HG02943 (cell line): Measurements from ENCODE around the gene ITGB7.
"Not testable (repeated sequence)": the region's sequence is repeated elsewhere in the genome, so short reads cannot be mapped to it uniquely, and the experiment has no call there.

Experiments used
- ATAC-seq: cut with Tn5 transposase; IDR thresholded peaks from one replicate; pipeline ENCODE4 v1.9.1; 2021; ENCODE audit warnings: mild to moderate bottlenecking, low read depth, moderate library complexity; ENCODE audit not compliant: unreplicated experiment

ITGB7 gene

DNA sequence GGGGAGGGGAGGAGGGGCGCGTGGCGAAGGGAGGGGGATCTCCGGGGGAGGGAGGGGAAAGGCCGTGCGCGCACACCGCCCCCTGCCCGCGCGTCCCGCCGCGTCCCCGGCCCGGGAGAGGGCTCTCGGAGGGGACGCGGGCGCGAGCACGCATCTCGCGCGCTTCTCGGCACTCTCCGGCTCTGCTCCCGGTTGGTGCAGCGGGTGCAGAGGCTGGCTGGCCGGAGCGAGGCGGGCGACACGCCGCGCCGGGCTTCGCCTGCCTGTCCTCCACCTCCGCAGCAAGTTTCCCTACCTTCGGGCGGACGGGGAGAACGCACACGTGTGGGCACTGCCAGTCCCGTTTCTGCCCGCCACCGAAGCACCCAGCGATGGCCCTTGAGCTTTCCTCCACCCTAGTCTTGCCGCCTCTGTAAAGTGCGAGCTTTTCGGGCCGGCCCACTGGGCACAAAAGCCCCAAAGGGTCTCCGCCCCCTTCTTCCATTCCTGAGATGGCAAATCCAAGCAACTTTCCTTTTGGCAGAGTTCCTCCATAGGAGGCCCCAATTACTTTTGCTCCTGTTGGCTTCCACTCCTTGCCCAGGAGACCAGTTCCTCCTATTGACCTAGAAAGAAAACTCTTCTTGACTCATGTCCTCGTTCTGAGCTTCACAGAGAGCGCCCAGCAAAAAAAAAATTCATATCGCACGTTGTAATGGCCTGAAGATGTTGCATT lies 26.0 kb downstream of the ITGB7 start:
- peak; percentile 43 for ATAC-seq

DNA sequence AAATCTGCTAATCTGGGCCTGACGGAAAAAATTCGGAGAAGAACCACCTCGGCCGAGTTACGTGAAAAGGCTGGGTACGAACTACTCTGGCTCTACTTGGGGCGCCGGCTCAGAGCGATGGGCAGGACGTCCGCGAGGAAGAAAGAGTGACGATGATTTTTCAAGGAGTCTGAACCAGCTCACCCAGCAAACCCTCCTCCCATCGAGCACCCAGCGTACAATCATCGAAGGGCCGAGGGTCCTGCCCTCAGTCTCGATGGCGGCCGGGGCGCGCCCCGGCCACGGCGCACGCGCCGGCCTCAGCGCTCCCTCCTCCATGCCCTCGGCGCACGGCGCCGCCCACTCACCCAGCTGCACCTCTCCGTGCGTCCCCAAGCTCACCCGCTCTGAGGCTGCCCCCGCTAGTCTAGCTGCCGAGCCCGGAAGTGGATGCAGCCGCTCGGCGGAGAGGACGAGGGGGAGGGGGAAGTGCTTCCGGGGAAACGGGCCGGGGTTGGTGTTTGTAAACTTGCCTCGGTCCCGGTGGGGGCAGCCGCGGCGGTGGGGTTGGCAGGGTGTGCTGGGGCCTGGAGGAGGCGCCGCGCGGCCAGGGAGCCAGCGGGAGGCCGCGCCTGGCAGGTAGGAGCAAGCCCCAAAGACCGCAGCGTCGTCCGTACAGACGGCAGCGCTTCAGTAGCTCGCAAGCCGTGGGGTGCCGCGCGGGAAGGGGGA lies 26.7 kb downstream of the ITGB7 start, which contains the start of the genes CSAD and ZNF740:
Gene CSAD, minus strand, starts transcription at position 706 of the 711 bp plus-strand sequence. CDS start 7,455 bp downstream, outside the sequence.
Gene ZNF740, plus strand, starts transcription at position 503 of the 711 bp plus-strand sequence. CDS start 1,262 bp downstream, outside the sequence.
- ATAC-seq = peak; percentile 89

DNA sequence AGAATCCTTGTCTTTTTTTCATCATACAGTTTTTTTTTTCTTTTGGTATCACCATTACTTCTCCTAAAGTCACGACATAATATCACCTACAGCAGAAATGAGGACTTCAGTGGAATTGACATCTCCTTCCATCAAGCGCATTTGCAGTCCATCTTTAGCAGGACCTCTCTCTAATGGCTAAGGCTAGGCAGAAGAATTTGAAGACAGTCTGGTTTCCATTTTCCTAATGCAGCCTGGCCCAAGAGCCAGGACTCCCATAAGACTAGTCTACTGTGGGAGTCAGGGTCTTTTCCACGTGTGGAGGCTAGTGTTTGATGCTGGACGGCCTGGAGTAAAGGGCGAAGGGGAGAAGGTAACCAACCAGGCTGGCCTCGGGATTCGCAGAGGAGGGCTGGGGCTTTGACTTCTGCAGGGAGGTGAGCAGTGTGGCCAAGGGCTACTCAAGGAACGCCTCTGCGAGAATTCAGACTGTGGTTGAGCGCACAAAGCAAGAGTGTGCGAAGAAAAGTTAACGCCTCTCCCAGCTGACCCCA lies 27.3 kb downstream of the ITGB7 start:
- ATAC-seq = peak; percentile 16

DNA sequence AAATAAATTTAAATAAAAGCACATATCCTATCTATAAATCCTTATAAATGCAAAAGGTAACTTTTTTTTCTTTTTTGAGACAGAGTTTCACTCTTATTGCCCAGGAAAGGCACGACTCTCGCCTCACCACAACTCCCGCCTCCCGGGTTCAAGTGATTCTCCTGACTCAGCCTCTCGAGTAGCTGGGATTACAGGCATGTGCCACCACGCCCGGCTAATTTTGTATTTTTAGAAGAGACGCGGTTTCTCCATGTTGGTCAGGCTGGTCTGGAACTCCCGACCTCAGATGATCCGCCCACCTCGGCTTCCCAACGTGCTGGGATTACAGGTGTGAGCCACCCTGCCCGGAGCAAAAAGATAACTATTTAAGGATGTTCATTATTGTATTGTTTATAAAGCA lies 28.2 kb downstream of the ITGB7 start:
- ATAC-seq = not testable (repeated sequence)

DNA sequence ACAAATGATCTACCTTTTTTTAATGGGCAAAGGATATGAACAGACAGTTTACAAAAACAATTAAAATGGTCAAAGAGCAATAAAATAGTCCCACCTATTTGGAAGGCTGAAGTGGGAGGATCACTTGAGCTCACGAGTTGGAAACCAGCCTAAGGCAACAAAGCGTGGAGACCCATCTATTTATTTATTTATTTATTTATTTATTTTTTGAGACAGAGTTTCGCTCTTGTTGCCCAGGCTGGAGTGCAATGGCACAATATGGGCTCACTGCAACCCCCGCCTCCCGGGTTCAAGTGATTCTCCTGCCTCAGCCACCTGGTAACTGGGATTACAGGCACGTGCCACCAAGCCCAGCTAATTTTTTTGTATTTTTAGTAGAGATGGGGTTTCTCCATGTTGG lies 29.6 kb downstream of the ITGB7 start:
- ATAC-seq = not testable (repeated sequence)

DNA sequence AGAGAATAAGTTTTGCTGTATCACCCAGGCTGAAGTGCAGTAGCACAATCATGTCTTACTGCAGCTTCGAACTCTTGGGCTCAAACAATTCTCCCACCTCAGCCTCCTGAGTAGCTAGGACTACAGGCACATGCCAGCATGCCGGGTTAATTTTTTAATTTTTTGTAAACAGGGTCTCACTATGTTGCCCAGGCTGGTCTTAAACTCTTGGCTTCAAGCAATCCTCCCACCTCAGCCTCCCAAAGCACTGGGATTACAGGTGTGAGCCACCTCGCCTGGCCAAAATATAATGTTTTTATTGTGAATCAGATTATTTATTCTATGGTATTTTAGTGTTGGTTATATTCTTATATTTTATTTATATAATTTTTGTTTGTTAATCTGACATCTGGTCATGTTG lies 30.3 kb downstream of the ITGB7 start:
- ATAC-seq = no peak

DNA sequence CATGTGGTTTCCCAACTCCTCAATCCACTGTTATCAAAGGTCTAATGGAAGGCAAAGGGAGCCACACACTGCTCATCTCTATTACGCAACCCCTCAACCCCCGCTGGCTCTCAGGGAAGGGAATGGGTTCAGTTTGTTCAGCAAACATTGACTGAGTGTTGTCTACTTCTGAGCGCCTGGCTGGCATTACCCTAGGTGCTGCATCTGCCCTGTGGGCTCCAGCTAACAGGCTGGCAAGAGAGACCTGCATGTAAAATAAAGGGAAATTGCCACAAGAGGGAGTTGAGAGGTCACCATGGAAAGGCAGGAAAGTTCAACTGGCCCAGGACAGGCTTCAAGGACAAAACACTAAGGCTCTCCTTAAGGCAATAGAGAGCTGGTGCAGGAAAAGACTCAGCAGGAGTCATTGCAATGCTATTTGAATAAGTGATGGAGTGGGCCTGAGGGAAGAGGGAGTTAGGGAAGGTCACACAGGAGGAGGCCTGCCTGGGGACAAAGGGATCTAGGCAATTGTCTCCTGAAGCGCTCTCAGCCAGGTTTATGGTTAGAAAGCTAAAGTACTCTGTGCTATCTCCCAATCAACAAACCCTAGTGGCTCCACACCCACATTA lies 32.1 kb downstream of the ITGB7 start:
- no peak for ATAC-seq

DNA sequence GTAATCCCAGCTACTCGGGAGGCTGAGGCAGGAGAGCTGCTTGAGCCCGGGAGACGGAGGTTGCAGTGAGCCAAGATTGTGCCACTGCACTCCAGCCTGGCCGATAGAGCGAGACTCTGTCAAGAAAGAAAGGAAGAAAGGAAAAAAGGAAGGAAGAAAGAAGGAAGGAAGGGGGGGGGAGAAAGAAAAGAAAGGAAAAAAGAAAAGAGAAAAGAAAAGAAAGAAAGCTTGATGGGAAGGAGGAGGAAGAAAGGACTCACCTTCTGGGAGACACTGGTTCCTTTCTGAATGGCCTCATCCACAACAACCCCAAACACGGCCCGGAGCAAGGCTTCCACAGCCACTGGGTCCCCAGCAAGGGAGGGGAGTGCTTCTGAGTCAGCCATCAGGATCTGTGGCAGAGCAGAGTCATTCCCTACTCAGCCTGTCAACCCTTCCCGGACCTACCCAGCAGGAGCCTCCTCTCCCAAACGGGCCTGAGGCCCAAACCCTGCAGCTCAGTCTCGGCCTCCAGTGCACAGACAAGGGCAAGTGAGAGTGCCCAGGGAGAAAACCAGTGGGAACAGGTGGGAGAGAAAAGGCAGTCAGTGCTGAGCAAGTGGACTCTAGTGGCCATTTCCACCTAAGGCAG lies 33.9 kb downstream of the ITGB7 start:
- no peak for ATAC-seq

DNA sequence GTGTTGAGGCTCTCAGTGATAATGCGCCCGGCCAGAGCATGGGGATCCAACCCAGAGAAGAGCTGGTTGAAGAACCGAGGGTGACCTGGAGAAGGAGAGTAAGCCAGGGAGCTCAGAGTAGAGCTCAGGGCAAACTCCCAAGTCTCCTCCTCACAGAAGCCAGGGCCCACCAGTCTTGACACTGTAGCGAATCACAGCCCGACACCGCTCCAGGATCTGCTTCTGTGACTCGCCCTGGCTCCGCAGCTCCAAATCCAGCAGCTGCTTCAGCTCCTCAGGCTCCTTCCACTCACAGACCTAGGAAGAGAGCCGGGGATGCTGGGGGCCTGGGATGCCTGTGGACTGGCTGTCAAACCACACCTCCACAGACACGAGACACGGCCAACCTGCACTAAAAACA lies 34.7 kb downstream of the ITGB7 start:
- no peak for ATAC-seq

DNA sequence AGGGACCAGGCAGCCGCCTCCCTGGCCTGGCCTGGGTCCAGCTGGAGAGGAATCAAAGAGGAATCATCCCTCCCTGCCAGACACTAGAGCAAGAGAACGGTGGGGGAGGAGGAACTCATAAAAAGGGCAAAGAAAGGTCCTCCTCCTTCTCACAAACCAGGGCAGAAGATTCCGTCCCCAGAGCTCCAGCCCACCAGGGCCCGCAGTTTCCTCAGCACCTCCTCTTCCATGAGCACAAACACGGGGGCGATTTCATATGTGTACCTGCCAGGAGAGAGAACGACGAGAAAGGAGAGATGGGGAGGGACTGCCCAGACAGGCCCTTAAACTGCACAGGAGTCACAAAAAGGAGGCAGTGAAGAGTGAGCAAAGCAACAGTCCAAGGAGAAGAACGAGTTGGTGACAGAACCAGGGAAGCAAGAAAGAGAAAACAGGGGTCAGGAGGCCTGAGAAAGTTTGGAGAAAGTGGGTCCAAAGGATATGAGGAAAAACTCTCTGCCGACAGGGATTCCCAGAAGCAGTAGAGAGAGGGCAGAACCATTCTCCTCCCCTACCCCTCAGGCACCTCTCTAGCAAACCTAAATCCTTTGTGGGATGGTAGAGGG lies 35.2 kb downstream of the ITGB7 start:
- ATAC-seq = no peak

DNA sequence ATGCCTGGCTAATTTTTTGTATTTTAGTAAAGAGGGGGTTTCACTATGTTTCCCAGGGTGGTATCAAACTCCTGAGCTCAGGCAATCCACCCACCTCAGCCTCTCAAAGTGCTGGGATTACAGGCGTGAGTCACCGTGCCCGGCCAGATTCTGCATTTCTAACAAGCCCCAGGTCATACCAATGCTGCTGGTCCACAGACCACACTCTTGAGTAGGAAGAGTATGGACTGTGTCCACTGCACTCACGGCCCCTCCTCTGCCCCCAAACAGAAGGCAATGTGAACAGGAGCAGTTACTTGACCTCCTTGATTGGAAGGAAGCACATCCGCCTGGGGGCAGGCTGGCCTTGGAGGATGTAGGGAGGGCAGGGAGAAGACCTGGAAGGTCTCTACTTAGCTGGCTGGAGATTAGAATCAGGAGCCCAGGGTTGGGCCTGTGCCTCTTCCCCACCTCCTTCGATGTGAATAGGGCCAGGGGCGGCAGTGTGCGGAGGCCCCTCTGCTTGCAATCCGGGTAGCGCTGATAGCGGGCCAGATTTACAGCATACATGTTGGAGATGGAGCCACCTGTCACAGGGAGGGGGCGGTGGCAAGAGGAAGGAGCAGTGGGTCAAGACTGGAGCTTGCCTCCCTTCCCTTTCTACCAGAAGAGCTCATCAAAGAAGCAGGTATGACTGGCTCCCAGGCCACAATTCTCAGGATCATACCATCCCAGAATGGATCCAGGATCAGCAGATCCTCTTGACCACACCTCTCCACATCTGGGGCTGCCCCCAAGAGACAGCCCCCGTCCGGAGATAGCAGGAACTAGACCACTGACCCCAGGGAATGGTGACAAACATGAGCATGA lies 36.0 kb downstream of the ITGB7 start:
- no peak for ATAC-seq

DNA sequence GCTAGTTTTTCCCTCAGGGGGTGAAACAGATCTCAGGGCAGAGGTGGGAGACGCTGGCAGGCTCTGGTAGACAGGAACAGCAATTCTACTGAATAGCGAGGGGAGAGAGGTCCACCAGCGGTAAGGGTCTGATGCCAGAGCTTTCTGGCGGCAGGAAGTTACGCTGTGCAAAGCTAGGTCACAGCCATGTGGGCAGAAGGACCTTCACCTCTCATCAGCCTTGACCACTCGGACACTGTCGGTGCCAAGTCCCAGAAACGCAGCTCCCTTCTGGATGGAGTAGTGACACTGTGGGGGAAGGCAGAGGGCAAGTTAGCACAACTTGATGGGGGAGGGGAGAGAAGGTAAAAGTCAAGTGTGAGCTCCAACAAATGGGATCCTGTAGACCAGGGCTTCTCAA lies 36.8 kb downstream of the ITGB7 start:
- no peak for ATAC-seq

DNA sequence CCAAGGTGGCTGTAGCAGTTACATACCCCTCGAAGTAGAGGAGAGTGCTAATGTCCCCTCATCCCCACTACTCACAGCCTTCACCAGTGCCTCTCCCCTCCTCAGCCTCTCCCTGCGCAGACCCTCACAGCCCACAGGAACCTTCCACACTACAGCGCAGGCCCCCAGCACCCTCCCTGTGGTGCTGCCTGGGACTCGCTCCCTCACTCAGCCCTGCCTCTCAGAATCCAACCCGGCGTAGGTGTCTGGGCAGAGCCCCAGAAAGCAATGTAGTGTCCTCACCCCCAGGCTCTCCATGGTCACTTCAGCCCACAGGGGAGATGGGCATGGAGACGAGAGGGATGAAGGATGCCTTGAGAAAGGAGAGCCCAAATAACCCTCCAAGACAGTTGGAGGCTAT lies 37.4 kb downstream of the ITGB7 start:
- no peak for ATAC-seq

DNA sequence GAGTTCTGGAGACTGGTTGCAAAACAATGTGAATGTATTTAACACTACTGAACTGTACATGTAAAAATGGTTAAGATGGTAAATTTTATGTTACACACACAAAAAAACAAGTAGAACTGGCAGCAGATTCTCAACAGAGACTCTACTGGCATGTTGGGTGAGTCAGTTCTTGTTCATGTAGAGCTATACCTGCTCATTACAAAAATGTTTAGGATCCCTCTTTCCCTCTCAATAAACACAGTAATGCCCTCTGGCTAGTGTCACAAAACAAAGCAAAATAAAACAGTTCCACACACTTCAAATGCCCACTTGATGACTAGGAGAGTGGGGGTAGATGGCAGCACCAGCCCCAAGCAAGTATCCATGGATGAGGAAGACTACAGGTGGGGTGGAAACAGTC lies 40.2 kb downstream of the ITGB7 start:
- no peak for ATAC-seq

DNA sequence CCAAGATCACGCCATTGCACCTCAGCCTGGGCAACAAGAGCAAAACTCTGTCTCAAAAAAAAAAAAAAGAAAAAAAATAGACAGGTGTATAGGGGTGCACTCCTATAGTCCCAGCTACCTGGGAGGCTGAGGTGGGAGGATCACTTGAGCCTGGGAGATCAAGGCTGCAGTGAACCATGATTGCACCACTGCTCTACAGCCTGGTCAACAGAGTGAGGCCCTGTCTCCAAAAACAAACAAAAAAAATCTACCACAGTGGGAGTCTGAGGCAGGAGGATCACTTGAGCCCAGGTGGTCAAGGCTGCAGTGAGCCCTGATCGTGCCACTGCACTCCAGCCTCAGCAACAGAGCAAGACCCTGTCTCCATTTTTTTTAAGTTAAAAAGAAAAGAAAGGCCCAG lies 44.0 kb downstream of the ITGB7 start:
- ATAC-seq = not testable (repeated sequence)

DNA sequence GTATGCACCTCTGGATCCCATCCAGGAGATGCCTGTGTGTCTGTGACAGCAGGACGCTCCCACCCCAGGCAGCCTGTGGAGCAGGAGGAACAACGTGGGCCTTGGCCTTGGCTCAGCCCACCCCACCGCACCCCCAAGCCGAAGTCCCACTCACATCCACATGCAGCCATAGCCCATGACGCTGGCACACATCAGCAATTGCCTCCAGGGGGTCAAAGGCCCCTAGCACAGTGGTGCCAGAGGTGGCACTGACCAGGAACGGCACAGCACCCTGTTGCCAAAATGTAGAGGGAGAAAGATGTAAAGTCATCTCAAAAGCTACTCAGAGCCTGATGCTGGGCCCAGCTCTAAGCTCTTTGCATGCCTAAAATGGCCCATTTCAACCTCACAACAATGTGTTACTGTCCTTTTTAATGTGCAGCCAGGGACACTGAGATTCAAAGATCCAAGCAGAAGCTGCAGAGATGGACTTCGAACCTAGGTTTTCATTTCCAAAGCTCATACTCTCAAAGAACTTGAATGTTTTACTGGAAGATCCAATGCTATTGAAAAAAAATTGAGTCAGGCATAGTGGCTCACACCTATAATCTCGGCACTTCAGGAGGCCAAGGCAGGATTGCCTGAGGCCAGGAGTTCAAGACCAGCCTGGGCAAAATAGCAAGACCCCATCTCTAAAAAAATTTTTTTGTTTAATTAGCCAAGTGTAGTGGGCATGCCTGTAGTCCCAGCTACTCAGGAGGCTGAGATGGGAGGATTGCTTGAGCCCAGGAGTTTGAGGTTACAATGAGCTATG lies 45.7 kb downstream of the ITGB7 start:
- ATAC-seq = no peak

DNA sequence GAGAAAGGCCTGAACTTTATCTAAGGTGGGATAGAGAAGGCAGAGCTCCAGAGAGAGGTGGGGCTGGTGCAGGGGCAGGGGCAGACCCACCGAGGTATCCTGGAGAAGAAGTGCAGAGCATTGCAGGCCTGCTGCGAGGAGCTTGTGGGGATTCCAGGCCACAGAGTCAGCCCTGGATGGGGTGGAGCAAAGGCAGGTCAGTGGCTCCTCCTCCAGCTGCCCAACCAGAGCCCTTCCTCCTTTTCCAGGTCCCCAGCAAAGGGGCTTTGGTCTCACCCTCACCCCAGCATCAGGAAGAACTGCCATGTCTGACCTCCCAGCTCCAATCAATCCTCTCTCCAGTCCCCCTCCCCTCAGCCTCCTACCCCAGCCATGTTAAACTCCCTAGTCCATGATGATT lies 46.4 kb downstream of the ITGB7 start:
- no peak for ATAC-seq

DNA sequence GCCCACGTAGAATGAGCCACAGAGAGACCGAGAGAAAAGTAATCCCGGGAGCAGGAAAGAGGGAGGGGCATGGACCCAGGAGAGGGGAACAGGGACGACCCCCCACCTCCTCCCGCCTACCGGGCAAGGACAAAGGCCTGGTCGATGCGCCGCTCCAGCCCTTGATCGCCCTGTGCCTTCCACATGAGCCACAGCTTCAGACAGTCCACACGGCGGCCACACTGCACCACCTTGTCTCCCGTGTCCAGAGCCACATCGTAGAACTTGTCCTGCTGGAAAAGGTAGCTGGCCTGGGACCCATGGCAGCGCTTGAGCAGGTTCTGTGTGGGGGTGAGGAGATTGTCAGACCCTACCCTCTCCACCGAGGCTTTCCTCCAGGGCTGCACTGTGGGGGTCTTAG lies 47.1 kb downstream of the ITGB7 start:
- ATAC-seq = no peak
